Fibroblast of the aortic adventitia (primary cell): ENCODE measurements around the gene TNFRSF1A. TPM values are rescaled to one million over a fixed set of nuclear protein-coding genes. Genes with fewer than 3 reads are reported as not detected.

Experiments
- DNase-seq: peaks from one replicate; pipeline ENCODE4 v3.0.0-alpha.2; 2010; ENCODE audit warnings: low read depth
- H3K4me3 ChIP-seq: 2 replicates; pipeline ENCODE4 v1.5.1; 2011; ENCODE audit warnings: low read depth, mild to moderate bottlenecking, control low read depth, low read length, moderate library complexity
- total RNA-seq: library from RNA; depleted of rRNA; stranded (reverse); fragments of >200 nt; gene quantifications from 2 replicates; pipeline ENCODE4 v1.2.3, GENCODE V29; 2012; ENCODE audit warnings: low replicate concordance
- TF ChIP-seq, protein P1 (sequence below): IDR thresholded peaks from 2 replicates; pipeline ENCODE4 v1.5.1; 2011; ENCODE audit warnings: mild to moderate bottlenecking, low read length, control low read depth, inconsistent platforms; ENCODE audit not compliant: insufficient read depth

Gene TNFRSF1A
- total RNA-seq, 1 donor = 207 TPM

GRCh38 chr12:6355491-6356373, 13.9 kb upstream of the TNFRSF1A start:
- TF ChIP-seq, protein P1, sequence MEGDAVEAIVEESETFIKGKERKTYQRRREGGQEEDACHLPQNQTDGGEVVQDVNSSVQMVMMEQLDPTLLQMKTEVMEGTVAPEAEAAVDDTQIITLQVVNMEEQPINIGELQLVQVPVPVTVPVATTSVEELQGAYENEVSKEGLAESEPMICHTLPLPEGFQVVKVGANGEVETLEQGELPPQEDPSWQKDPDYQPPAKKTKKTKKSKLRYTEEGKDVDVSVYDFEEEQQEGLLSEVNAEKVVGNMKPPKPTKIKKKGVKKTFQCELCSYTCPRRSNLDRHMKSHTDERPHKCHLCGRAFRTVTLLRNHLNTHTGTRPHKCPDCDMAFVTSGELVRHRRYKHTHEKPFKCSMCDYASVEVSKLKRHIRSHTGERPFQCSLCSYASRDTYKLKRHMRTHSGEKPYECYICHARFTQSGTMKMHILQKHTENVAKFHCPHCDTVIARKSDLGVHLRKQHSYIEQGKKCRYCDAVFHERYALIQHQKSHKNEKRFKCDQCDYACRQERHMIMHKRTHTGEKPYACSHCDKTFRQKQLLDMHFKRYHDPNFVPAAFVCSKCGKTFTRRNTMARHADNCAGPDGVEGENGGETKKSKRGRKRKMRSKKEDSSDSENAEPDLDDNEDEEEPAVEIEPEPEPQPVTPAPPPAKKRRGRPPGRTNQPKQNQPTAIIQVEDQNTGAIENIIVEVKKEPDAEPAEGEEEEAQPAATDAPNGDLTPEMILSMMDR = no peak
- DNase-seq = no peak
- H3K4me3 ChIP-seq = no peak overlapping the region

- DNase-seq = no peak
- H3K4me3 ChIP-seq = no peak overlapping the region
- TF ChIP-seq, protein P1 = no peak
Observed at GRCh38 chr12:6354495-6355393, 12.9 kb upstream of the TNFRSF1A start.

DNA sequence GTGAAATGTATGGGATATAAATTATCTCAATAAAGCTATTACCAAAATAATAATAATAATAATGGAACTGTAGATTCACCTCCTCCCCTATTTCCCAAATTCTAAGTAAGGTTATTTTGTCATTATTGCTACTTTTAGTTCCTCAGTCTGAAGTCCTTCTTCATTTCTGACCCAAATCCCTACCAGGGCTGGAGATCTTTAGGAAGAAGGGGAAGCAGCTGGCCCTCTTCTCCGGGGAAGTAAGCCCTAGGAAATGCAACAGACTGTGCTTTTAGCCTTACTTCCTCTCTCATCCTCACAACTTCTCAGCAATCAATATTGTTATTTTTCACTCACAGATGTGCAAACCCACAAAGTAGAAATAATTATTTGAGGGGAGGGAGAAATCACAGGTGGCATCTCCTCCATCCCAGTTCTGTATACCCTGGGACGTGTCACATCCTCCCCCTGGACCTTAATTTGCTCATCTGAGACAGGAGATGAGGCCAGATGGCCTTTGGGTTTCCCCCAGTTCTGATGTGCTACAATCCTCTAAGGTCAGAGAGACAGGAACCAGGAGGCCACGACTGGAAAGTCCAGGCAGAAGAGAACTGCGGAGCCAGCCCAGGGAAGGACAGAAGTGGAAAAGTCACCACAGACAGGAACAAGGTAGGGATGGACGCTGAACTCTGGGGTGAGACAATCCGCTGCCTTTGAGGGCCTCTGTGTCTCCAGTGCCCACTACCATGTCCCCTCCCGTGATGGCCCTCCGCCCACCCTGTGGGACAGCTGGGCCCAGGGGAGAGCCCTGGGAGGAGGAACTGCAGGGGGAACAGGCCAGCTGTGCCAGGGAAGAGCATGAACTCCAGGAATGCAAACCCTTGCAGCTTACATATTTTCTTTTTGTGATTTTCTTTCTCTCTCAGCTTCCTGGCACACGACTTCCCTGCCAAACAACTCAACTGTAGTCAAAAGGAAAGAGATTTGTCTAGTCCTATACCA, 10.6 kb upstream of the TNFRSF1A start:
- H3K4me3 ChIP-seq = no peak overlapping the region
- no peak for DNase-seq
- TF ChIP-seq, protein P1 = no peak

DNA sequence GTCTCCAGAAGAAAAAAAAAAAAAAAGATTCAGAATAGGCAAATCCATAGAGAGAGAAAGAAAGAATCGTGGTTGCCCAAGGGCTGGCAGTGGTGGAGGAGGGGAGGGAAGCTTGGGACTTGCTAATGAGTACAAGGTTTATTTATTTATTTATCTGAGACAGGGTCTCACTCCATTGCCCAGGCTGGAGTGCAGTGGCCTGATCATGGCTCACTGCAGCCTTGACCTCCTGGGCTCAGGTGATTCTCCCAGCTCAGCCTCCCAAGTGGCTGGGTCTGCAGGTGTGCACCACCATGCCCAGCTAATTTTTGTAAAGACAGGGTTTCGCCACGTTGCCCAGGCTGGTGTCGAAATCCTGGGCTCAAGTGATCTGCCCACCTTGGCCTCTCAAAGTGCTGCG, 9.7 kb upstream of the TNFRSF1A start:
- DNase-seq = no peak
- TF ChIP-seq, protein P1 = no peak
- H3K4me3 ChIP-seq = no peak overlapping the region

DNA sequence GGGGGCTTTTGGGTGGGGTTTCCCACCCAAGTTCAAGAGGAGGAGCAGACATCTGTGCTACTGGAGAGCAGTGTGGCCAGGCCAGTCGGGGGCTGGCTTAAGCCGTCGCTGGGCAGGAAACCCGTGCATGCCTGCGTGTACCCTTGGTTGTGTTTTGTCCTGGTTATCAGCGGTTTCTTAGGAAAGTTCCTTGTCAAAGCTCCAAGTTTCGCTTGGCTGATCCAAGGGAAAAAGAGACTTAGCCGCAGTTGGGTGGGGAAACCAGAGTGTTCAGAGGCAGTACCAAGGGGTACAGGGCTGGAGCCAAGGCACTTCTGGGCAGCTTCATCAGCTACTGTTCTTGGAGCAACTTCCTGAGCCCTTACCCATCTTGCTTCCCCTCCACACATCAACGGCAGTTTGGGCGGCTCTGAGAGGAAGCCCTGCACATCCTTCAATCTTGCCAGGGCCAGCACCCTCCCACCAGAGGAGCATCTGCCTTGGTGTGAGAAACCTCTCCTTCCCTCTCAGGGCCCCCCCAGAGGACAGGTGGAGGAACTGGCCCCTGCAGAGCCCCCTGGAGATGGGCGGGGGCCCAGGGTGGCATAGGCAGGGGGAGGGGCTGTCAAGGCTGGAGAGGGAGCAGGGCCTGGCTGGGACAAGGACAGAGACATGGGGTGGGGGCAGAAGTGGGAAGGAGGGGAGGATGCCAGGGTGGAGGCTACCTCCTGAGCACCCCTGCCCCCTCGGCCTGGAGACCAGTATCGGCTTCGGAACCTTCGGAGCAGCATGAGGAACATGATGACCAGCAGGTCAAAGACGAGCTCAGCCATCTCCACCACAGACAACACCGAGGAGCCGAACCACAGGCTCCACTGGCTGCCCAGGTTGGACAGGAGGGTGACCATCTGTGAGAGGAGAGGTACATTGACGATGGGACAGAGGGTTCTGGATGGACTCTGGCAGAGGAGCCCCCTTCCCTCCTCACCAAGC, 5.8 kb upstream of the TNFRSF1A start:
- no peak overlapping the region for H3K4me3 ChIP-seq
- peak; percentile 97 for DNase-seq
- TF ChIP-seq, protein P1 = no peak
